Measurements from ENCODE around the gene PCNT. TPM values are rescaled to one million over a fixed set of nuclear protein-coding genes. Genes with fewer than 3 reads are reported as not detected.

Gene PCNT
- total and polyA plus RNA-seq, 2 of the 4 experiments (the other 2 are of a cell fraction), result 10.0 to 19.4 TPM

DNA sequence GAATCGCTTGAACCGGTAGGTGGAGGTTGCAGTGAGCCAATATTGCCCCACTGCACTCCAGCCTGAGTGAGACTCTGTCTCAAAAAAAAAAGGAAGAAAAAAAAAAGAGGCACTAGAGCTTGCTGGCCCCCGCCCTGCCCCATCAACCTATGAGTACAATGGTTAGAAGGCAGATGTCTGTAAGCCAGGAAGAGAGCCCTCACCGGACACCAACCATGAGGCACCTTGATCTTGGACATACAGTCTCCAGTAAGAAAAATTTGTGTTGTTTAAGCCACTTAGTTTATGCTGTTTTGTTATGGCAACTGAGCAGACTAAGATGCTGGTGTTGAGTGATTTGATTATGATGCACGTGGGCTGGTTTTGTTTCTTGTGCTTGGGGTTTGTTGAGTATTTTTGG is 168.9 kb downstream of the PCNT start:
- Histone ChIP-seq H3K4me3 (ENCODE audit: insufficient read depth, low read depth, low read length) (no peak overlapping the region), H3K9me1 (ENCODE audit: insufficient read depth, low read length) (peaks cover 5% of the 10 kb centered on the region), H2BK15ac (ENCODE audit: low read depth, low read length) (no peak overlapping the region), H4K5ac (ENCODE audit: low read depth, low read length) (no peak overlapping the region), H3K4ac (ENCODE audit: low read depth, low read length) (no peak overlapping the region), H2AK9ac (replicated peaks; ENCODE audit: low read depth, low read length, poor library complexity) (no peak overlapping the region), H4K8ac (ENCODE audit: low read depth in 2 of 2, low read length in 2 of 2) (no peak overlapping the region), H3K36me3 (ENCODE audit: control insufficient read depth, insufficient read depth, low read length) (peaks cover 15% of the 10 kb centered on the region), H2BK20ac (ENCODE audit: low read depth, low read length) (no peak overlapping the region), H3K14ac (replicated peaks; ENCODE audit: low read depth, low read length) (no peak overlapping the region), H4K91ac (ENCODE audit: insufficient read depth, low read depth, low read length) (no peak overlapping the region), H4K20me1 (ENCODE audit: insufficient read depth, low read length) (no peaks in the 10 kb centered on the region), H3K4me1 (ENCODE audit: control insufficient read depth, insufficient read depth, low read length) (no peaks in the 10 kb centered on the region), H3K9me3 (ENCODE audit: control insufficient read depth, insufficient read depth, low read length) (no peaks in the 10 kb centered on the region; the same call in 1 of the 2 replicates), H3K4me2 (ENCODE audit: low read depth, low read length) (no peak overlapping the region), H3K23ac (ENCODE audit: low read depth, low read length) (no peak overlapping the region), H2AFZ (replicated peaks; ENCODE audit: low read length, poor library complexity) (no peak overlapping the region), H2BK5ac (ENCODE audit: low read depth, low read length, poor library complexity, severe bottlenecking) (no peak overlapping the region), H2BK120ac (ENCODE audit: low read depth, low read length) (no peak overlapping the region), H3K27me3 (ENCODE audit: control insufficient read depth, insufficient read depth, low read length) (no peaks in the 10 kb centered on the region), H3K79me1 (ENCODE audit: low read depth in 1 of 2, low read length in 2 of 2) (peaks cover 20 to 37% of the 10 kb centered on the region in 2 experiments), H3K56ac (ENCODE audit: extremely low read depth, insufficient read depth, low read length) (no peak overlapping the region), H3K9ac (ENCODE audit: low read depth, low read length) (no peak overlapping the region), H3K27ac (ENCODE audit: insufficient read depth, low read length) (no peak overlapping the region), H3K18ac (ENCODE audit: low read depth, low read length) (no peak overlapping the region), H2AK5ac (ENCODE audit: low read depth, low read length) (no peak overlapping the region)
- intact Hi-C loops (cut with micrococcal nuclease), result no loop called here
- dilution Hi-C loops (cut with HindIII; ENCODE audit: low sequenced_read_pairs, unreplicated experiment), result no loop called here
- DNase-seq (no peak), ATAC-seq (ENCODE audit: low read depth) (no peak)
- no CpG with 5 or more reads among the region's 5 CpGs for WGBS, 2 experiments (ENCODE audit: extremely low coverage in 2 of 2, insufficient read length in 1 of 2)
- no TSS peak for BruUV-seq (replicated peaks)
- in situ Hi-C loops (cut with MboI; ENCODE audit: low sequenced_read_pairs), result no loop called here
- POLR2A ChIA-PET (ENCODE audit: unreplicated experiment), result no interaction called here
- CTCF ChIA-PET, result no interaction called here
- TF ChIP-seq RAD21 (IDR thresholded peaks at IDR 0.05; ENCODE audit: low read length) (no peak), ELK1 (IDR thresholded peaks at IDR 0.05; ENCODE audit: borderline replicate concordance, low read depth, low read length) (no peak), POLR2A (IDR thresholded peaks at IDR 0.05; ENCODE audit: low read depth, low read length) (no peak), CHD1 (IDR thresholded peaks at IDR 0.05; ENCODE audit: low read depth, low read length) (no peak), SMC3 (IDR thresholded peaks at IDR 0.05; ENCODE audit: low read depth, low read length) (no peak), MXI1 (IDR thresholded peaks at IDR 0.05; ENCODE audit: borderline replicate concordance, low read depth, low read length) (no peak), NFE2L2 (IDR thresholded peaks at IDR 0.05; ENCODE audit: low read depth, low read length) (no peak), MAFK (IDR thresholded peaks at IDR 0.05; ENCODE audit: low read depth, low read length) (no peak), RCOR1 (IDR thresholded peaks at IDR 0.05; ENCODE audit: insufficient replicate concordance, low read length) (no peak), FOS (IDR thresholded peaks at IDR 0.05; ENCODE audit: low read depth, low read length) (no peak), RFX5 (IDR thresholded peaks at IDR 0.05; ENCODE audit: low read depth, low read length) (no peak)
